OCI-LY1 (cell line): ENCODE results near the gene FAT1.

Source experiments
- EZH2 ChIP-seq: fragments of 200-600 bp; sonication (generic), shearing (Covaris generic); IDR thresholded peaks from 2 replicates; pipeline ENCODE4 v1.8.0; 2017; ENCODE audit warnings: borderline replicate concordance, mixed run types, mild to moderate bottlenecking, antibody characterized with exemption, low read length, moderate library complexity, mixed read lengths
- TF ChIP-seq, protein P1 (sequence below): fragments of 200-600 bp; sonication (generic), shearing (Covaris generic); IDR thresholded peaks from 2 replicates; pipeline ENCODE4 v1.5.1; 2017; ENCODE audit warnings: mild to moderate bottlenecking, antibody characterized with exemption, low read length, moderate library complexity, mixed read lengths

DNA sequence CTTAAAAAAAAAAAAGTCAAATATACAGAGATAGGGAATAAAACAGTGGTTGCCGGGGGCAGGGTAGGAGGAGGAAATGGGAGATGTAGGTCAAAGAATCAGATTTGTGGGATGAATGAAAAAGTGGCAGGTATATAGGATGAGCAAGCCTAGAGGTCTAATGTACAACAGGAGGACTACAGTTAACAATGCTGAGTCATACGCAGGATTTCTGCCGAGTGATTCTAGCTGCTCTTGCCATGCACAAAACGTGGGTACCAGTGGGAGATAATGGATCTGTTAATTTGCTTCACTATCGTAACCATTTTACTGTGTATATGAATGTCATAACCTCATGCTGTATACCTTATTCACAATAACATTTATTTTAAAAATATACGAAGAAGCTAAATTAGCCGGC, 157.6 kb downstream of the FAT1 start:
- TF ChIP-seq, protein P1, sequence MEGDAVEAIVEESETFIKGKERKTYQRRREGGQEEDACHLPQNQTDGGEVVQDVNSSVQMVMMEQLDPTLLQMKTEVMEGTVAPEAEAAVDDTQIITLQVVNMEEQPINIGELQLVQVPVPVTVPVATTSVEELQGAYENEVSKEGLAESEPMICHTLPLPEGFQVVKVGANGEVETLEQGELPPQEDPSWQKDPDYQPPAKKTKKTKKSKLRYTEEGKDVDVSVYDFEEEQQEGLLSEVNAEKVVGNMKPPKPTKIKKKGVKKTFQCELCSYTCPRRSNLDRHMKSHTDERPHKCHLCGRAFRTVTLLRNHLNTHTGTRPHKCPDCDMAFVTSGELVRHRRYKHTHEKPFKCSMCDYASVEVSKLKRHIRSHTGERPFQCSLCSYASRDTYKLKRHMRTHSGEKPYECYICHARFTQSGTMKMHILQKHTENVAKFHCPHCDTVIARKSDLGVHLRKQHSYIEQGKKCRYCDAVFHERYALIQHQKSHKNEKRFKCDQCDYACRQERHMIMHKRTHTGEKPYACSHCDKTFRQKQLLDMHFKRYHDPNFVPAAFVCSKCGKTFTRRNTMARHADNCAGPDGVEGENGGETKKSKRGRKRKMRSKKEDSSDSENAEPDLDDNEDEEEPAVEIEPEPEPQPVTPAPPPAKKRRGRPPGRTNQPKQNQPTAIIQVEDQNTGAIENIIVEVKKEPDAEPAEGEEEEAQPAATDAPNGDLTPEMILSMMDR, result no peak
- no peak for TF ChIP-seq EZH2
